ENCODE data around the gene METAP1D.

The METAP1D gene

DNA sequence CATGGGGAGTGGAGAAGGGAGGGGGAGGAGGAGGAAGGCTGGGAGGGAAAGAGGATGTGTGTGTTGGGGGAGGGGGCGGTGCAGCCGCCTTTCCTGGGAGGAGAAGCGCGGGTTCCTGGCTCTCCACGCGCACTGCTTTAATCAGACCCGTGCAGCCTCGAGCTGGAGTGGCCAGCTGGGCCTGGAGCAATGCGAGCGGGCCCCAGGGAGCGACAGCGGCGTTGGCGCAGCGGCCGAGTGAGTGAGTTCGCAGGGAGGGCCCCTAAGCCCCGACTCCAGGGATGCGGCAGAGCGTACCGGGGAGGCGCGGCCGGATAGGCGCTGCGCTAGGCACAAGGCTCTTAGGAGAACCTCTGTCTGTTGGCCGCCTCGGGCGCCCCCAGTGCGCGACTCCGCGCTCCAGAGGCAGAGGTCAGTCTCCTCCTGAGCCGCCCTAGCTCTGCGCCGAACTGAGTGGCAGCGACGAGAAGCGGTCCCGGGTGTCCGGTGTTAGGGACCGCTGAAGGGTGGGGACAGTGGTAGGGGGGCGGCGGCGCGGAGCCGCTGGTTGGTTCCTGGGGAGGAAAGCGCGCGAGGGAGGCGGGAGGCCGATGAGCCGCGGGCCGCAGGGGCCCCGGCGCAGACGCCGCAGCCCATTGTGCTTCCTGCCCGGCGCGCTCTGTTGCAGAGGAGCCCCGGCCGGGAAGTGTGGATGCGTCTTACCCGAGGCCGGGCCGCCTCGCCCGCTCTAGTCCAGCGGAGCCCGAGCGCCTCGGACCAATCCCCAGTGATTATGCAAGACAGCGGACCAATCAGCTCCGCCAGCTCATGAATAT, 85.1 kb downstream of the METAP1D start:
- peaks cover 100% of the 10 kb centered on the region for H3K27me3 Mint-ChIP-seq
- peak overlapping the region; percentile 77 for H3K4me3 Mint-ChIP-seq
- no peaks in the 10 kb centered on the region for H3K36me3 Mint-ChIP-seq (ENCODE audit: low read depth)
- H3K4me1 Mint-ChIP-seq (ENCODE audit: low read depth) = peaks cover 53% of the 10 kb centered on the region
- H3K9me3 Mint-ChIP-seq = peaks cover under 1% of the 10 kb centered on the region
- peak; percentile 71 for DNase-seq
- peak overlapping the region; percentile 68 for H3K27ac Mint-ChIP-seq

- Mint-ChIP-seq H3K4me3 (peak within 1 kb of the TSS; percentile 77), H3K4me1 (ENCODE audit: low read depth) (peaks cover 54% of the 10 kb centered on the region), H3K27me3 (peaks cover 100% of the 10 kb centered on the region), H3K36me3 (ENCODE audit: low read depth) (no peaks in the 10 kb centered on the region), H3K27ac (peak within 1 kb of the TSS; percentile 68), H3K9me3 (no peaks in the 10 kb centered on the region)
- DNase-seq = peak; percentile 45
Measured at GRCh38 chr2:172085460-172086159, 85.9 kb downstream of the METAP1D start, which contains the start of gene DLX1. DLX1 (plus strand) TSS chr2:172085507; CDS start chr2:172085678, 171 bp downstream.

- Mint-ChIP-seq H3K27ac (peak overlapping the region; percentile 64), H3K4me1 (ENCODE audit: low read depth) (peaks cover 54% of the 10 kb centered on the region), H3K36me3 (ENCODE audit: low read depth) (no peaks in the 10 kb centered on the region), H3K9me3 (no peaks in the 10 kb centered on the region), H3K4me3 (peak overlapping the region; percentile 52), H3K27me3 (peaks cover 98% of the 10 kb centered on the region)
- peak; percentile 71 for DNase-seq
Measured at GRCh38 chr2:172086241-172087206, 86.8 kb downstream of the METAP1D start.

DNA sequence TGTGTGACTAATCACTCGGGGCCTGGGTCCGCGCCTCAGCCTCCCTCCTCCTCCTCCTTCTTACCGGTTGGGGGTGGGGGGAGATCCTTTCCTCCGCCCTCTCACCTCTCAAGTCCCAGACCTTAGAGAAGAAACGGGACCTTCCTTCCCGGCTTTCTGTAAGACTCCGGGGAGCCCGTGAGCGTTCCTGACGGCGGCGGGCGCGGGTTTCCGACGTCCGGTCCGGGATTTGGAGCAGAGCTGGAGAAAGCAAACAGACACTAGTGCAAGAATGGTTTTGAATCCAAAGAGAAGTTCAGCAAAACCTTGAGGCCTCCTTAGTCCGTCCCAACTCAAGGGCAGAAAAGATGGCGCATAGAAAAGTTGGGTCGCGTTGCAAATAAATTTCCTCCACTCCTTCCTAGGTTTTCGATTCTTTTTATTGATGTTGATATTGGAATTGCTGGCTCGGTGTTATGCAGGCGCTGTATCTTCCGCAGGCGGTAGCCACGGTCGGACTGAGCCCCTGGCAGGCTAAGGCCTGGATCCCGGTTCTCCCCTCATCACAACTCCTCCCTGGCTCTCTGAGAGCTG, 87.5 kb downstream of the METAP1D start:
- DNase-seq = peak; percentile 30
- Mint-ChIP-seq H3K9me3 (no peaks in the 10 kb centered on the region), H3K4me1 (ENCODE audit: low read depth) (peaks cover 54% of the 10 kb centered on the region), H3K4me3 (peak overlapping the region; percentile 52), H3K36me3 (ENCODE audit: low read depth) (no peaks in the 10 kb centered on the region), H3K27ac (peak overlapping the region; percentile 77), H3K27me3 (peaks cover 98% of the 10 kb centered on the region)

DNA sequence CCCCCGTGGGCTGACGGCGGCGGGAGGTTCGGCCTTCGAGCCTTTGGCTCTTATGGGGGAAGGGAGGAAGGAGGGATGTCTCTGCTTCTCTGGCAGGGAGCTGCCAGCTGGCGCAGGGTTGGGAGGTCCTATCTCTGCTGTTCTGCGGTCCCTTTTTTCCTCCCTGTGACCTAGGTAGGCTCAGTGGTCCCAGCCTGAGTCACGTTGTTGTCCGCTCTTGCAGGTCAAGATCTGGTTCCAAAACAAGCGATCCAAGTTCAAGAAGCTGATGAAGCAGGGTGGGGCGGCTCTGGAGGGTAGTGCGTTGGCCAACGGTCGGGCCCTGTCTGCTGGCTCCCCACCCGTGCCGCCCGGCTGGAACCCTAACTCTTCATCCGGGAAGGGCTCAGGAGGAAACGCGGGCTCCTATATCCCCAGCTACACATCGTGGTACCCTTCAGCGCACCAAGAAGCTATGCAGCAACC, 88.1 kb downstream of the METAP1D start:
- peaks cover 98% of the 10 kb centered on the region for H3K27me3 Mint-ChIP-seq
- H3K9me3 Mint-ChIP-seq = no peaks in the 10 kb centered on the region
- DNase-seq = peak; percentile 46
- peak overlapping the region; percentile 77 for H3K27ac Mint-ChIP-seq
- H3K4me1 Mint-ChIP-seq (ENCODE audit: low read depth) = peaks cover 52% of the 10 kb centered on the region
- H3K4me3 Mint-ChIP-seq = peak overlapping the region; percentile 52
- no peaks in the 10 kb centered on the region for H3K36me3 Mint-ChIP-seq (ENCODE audit: low read depth)

GRCh38 chr2:172088245-172089004, 88.7 kb downstream of the METAP1D start:
- DNase-seq = peak; percentile 39
- Mint-ChIP-seq H3K9me3 (no peaks in the 10 kb centered on the region), H3K4me3 (no peak overlapping the region), H3K4me1 (ENCODE audit: low read depth) (peaks cover 50% of the 10 kb centered on the region), H3K36me3 (ENCODE audit: low read depth) (no peaks in the 10 kb centered on the region), H3K27ac (peak overlapping the region; percentile 77), H3K27me3 (peaks cover 98% of the 10 kb centered on the region)

- Mint-ChIP-seq H3K4me3 (no peak overlapping the region), H3K4me1 (ENCODE audit: low read depth) (peaks cover 46% of the 10 kb centered on the region), H3K27me3 (peaks cover 98% of the 10 kb centered on the region), H3K36me3 (ENCODE audit: low read depth) (no peaks in the 10 kb centered on the region), H3K9me3 (no peaks in the 10 kb centered on the region), H3K27ac (no peak overlapping the region)
- DNase-seq = no peak
Measured at GRCh38 chr2:172089005-172089504, 89.3 kb downstream of the METAP1D start.

DNA sequence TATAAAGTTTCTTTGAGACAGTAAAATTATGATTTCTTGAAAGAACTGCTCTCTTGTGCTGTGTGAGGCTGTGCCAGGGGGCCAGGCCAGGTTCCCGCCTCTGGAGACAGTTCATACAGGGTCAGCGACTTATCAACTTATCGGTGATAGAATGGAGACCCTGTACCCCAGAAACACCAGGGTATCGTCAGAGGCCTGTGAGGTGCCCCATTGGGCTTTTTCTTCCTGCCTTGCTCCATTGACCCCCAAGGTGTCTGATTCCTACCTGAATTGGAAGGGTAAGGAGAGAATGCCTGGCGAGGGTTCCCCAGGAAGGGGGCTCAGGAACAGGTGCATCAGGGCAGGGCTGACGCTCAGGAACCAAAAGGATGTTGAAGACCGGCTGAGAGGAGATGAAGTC, 89.9 kb downstream of the METAP1D start:
- Mint-ChIP-seq H3K27me3 (peaks cover 98% of the 10 kb centered on the region), H3K9me3 (no peaks in the 10 kb centered on the region), H3K4me1 (ENCODE audit: low read depth) (peaks cover 45% of the 10 kb centered on the region), H3K27ac (no peak overlapping the region), H3K4me3 (no peak overlapping the region), H3K36me3 (ENCODE audit: low read depth) (no peaks in the 10 kb centered on the region)
- peak; percentile 37 for DNase-seq

GRCh38 chr2:172090044-172090961, 90.5 kb downstream of the METAP1D start:
- H3K27me3 Mint-ChIP-seq = peaks cover 96% of the 10 kb centered on the region
- H3K27ac Mint-ChIP-seq = no peak overlapping the region
- H3K4me1 Mint-ChIP-seq (ENCODE audit: low read depth) = peaks cover 44% of the 10 kb centered on the region
- no peak overlapping the region for H3K4me3 Mint-ChIP-seq
- peak; percentile 44 for DNase-seq
- H3K9me3 Mint-ChIP-seq = no peaks in the 10 kb centered on the region
- H3K36me3 Mint-ChIP-seq (ENCODE audit: low read depth) = no peaks in the 10 kb centered on the region

- DNase-seq = peak; percentile 33
- no peak overlapping the region for H3K27ac Mint-ChIP-seq
- no peaks in the 10 kb centered on the region for H3K36me3 Mint-ChIP-seq (ENCODE audit: low read depth)
- no peaks in the 10 kb centered on the region for H3K9me3 Mint-ChIP-seq
- H3K4me1 Mint-ChIP-seq (ENCODE audit: low read depth) = peaks cover 45% of the 10 kb centered on the region
- no peak overlapping the region for H3K4me3 Mint-ChIP-seq
- H3K27me3 Mint-ChIP-seq = peaks cover 96% of the 10 kb centered on the region
Measured at GRCh38 chr2:172091000-172091641, 91.4 kb downstream of the METAP1D start.

DNA sequence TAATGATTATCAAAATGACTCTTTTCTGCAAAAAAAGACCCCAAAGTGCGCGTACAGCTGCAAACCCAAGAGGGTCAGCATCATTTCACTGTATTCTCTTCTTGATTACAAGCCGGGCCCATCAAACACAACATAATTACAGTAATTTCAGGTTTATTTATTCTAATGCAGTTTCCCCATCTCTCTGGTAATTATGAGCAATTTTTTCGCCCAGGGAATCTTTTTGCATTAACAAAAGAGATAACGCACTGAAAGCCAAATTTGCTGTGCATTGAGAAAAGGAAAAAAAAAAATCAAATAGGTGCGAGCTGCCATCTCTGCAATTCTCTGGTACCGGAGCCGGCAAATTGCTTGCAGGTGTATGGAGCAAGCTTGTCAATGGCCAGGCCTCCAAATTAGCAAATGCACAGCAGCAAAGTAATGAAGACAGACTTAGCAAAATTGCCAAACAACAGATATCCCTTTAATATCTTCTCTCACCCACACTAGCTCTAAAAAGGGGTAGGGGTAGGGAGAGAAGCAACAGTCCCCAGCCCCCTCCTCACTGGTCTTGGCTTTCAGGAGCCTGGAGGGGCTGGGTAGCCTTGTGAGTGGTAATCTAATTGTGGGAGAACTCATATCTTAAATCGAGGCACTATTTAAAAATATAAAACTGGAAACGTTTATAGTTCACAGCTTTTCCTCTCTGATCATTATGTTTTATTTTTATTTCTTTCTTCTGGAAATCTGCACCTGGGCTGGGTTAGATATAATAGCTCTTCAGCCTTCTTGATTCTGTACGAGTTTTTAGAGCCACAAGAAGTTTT, 92.2 kb downstream of the METAP1D start:
- Mint-ChIP-seq H3K36me3 (ENCODE audit: low read depth) (no peaks in the 10 kb centered on the region), H3K27ac (no peak overlapping the region), H3K27me3 (peaks cover 95% of the 10 kb centered on the region), H3K4me3 (no peak overlapping the region), H3K4me1 (ENCODE audit: low read depth) (peaks cover 42% of the 10 kb centered on the region), H3K9me3 (no peaks in the 10 kb centered on the region)
- no peak for DNase-seq

Data from activated T-cell treated with anti-CD3 and anti-CD28 coated beads, Interleukin-2, amount 50 U/mL, for 24 hours (primary cell).